Measurements from ENCODE around the gene SLC39A11.

SLC39A11 gene

GRCh38 chr17:72667096-72668063 lies 425.1 kb downstream of the SLC39A11 start:
- DNase-seq: no peak

- DNase-seq: no peak
Observed at GRCh38 chr17:72665852-72666851, 426.3 kb downstream of the SLC39A11 start.

- DNase-seq: no peak
Observed at GRCh38 chr17:72662827-72663190, 429.7 kb downstream of the SLC39A11 start.

GRCh38 chr17:72661945-72662826 lies 430.3 kb downstream of the SLC39A11 start:
- DNase-seq: no peak

GRCh38 chr17:72661116-72661944 lies 431.2 kb downstream of the SLC39A11 start:
- DNase-seq: no peak

- DNase-seq: no peak
Observed at GRCh38 chr17:72660274-72661115, 432.0 kb downstream of the SLC39A11 start.

- no peak for DNase-seq
Observed at GRCh38 chr17:72659811-72660210, 432.7 kb downstream of the SLC39A11 start.

GRCh38 chr17:72658675-72659074 lies 433.8 kb downstream of the SLC39A11 start:
- DNase-seq: no peak

GRCh38 chr17:72657467-72658317 lies 434.8 kb downstream of the SLC39A11 start:
- DNase-seq: no peak

GRCh38 chr17:72656130-72656763 lies 436.2 kb downstream of the SLC39A11 start:
- DNase-seq: no peak

GRCh38 chr17:72654706-72655105 lies 437.8 kb downstream of the SLC39A11 start:
- DNase-seq: no peak

- no peak for DNase-seq
Observed at GRCh38 chr17:72651988-72652387, 440.5 kb downstream of the SLC39A11 start.

- no peak for DNase-seq
Observed at GRCh38 chr17:72648702-72649101, 443.8 kb downstream of the SLC39A11 start.

GRCh38 chr17:72646176-72646575 lies 446.3 kb downstream of the SLC39A11 start:
- DNase-seq: no peak

GRCh38 chr17:72644492-72644891 lies 448.0 kb downstream of the SLC39A11 start:
- DNase-seq: no peak

- no peak for DNase-seq
Observed at GRCh38 chr17:72643575-72644216, 448.8 kb downstream of the SLC39A11 start.

GRCh38 chr17:72642720-72643119 lies 449.8 kb downstream of the SLC39A11 start:
- no peak for DNase-seq

GRCh38 chr17:72640415-72641165 lies 451.9 kb downstream of the SLC39A11 start:
- peak; percentile 15 for DNase-seq

Measured in NCI-H2029 treated with DMSO at 0.1 percent for 48 hours (cell line).